ENCODE data around the gene ELMO1.

GRCh38 chr7:37449621-37450020, 957 bp upstream of the ELMO1 start:
- TF ChIP-seq EZH2 (IDR thresholded peaks at IDR 0.05; ENCODE audit: borderline replicate concordance, low read depth, low read length, severe bottlenecking): peak; percentile 39
- TF ChIP-seq, protein P1, sequence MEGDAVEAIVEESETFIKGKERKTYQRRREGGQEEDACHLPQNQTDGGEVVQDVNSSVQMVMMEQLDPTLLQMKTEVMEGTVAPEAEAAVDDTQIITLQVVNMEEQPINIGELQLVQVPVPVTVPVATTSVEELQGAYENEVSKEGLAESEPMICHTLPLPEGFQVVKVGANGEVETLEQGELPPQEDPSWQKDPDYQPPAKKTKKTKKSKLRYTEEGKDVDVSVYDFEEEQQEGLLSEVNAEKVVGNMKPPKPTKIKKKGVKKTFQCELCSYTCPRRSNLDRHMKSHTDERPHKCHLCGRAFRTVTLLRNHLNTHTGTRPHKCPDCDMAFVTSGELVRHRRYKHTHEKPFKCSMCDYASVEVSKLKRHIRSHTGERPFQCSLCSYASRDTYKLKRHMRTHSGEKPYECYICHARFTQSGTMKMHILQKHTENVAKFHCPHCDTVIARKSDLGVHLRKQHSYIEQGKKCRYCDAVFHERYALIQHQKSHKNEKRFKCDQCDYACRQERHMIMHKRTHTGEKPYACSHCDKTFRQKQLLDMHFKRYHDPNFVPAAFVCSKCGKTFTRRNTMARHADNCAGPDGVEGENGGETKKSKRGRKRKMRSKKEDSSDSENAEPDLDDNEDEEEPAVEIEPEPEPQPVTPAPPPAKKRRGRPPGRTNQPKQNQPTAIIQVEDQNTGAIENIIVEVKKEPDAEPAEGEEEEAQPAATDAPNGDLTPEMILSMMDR (IDR thresholded peaks at IDR 0.05; ENCODE audit: borderline replicate concordance, extremely low read depth, low read length, poor library complexity, severe bottlenecking): no peak

Data from DND-41 (cell line).